GM19351 (cell line): ENCODE data around the gene ATP5PB.

Experiments used
- ATAC-seq: cut with Tn5 transposase; IDR thresholded peaks from one replicate; pipeline ENCODE4 v1.9.1; 2021; ENCODE audit warnings: mild to moderate bottlenecking, moderate library complexity; ENCODE audit not compliant: unreplicated experiment

ATP5PB gene

GRCh38 chr1:111446546-111446945, 2.7 kb upstream of the ATP5PB start:
- ATAC-seq: no peak

DNA sequence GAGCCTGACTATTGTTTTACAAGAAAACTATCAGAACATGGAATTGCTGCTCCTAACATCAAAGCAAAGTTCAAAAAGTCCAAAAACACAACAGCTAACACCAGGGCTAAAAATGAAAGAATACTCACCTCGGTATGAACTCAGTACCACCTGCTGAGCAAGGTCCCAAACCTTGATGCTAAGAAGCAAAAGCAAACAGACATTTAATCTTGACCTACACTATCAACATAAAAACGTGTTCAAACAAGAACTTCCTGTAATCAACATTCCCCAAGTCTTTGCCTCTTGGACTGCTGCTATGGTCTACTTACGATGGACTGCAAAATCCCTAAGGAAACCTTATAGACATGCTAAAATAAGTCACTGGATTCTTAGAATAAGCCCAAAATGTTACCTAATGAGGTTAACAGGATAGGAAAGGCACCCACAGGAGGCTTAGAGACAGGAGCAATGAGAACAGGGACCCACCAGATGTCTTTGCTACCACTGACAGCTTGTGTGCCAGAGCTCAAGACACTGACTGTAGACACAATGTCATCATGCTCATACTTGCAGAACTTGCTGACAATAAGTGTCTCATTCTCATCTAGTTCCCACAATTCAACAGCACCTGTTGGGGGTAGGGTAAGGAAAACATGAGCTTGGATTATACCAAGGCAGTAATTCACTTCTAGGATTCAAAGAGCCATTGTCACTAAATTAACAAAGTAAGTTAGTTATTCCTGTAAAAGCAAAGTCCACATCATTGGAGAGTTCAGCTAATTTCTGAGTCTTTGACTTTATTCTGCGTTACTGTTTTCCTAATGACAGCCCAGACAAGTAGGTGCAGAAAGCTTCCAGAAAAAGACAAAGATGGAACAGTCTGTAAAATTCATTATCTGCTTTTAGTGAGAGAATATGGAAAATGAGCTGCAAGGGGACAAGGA, 2.0 kb upstream of the ATP5PB start:
- no peak for ATAC-seq

DNA sequence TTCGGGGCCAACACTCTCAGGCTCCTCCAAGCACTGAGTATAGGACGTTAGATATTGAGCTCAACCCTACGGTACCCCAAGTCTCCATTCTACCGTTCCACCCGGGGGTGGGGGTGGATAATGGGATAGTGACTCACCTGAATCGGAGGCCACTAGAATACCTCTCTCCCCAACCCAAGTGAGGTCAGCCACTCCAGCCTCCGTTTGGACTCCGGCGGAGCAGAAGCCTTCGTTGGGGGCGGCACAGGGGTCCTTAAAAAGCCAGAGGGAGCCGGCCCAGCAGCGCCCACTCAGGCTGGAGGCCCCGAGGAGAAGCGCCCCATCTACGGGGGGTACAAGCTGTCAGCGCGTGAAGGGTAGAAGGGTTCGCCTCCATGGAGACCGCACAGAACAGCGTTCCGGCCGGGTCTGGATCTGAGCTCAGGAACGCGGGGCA, 764 bp upstream of the ATP5PB start:
- ATAC-seq: peak; percentile 2

DNA sequence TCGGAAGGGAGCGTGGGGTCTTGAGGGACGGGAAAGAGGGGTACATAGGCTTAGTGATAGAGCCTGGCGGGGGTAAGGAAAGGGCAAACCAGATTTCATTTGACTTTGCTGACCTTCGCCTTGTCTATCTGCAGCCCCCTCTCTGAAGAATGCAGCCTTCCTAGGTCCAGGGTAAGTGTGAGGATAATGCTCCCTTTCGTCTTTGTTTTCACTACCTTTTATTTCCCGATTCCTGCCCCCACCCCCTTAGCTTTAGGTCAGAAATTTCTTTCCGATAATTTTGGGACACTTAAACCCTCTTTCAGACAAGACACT, 396 bp downstream of the ATP5PB start:
- ATAC-seq: no peak

GRCh38 chr1:111450185-111450584, 921 bp downstream of the ATP5PB start:
- no peak for ATAC-seq

- no peak for ATAC-seq
These were observed 3.3 kb downstream of the ATP5PB start for GRCh38 chr1:111452581-111452980.

GRCh38 chr1:111453706-111454105, 4.4 kb downstream of the ATP5PB start:
- no peak for ATAC-seq

DNA sequence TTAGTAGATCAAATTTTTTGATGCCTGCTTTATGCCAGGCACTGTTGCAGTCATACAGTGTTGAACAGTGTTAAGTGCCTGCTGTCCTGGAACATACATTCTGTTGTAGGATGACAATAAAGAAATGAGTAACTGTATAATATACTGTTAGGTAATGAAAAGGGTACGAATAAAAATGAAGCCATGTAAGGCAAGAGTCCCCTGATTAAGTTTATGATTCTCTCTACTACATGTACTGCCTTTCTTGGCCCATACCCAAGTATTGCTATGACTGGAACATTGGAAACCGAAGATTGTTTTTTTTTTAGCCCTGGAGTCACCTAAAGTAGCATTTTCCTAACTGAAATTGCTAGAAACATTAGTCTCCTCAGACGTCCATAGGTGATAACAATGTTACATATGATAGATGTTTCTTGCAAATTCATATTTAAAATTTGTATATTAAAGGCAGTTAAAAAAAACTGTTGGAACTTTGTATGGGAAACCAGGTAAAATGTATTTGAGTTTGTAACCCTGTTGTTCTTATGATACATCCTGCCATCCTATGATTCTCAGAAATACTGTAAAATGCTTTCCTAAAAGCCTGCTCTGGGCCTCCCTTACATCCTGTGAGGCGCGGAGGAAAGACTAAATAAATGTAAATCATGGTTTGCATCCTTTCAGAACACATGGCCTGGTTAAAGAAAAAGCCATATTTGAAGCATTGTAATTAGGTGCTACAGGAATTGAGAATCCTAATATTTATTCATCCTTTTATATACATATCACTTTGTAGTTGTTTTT, 5.8 kb downstream of the ATP5PB start:
- no peak for ATAC-seq

- no peak for ATAC-seq
These were observed 6.4 kb downstream of the ATP5PB start for GRCh38 chr1:111455642-111456031.

GRCh38 chr1:111461765-111462164, 12.5 kb downstream of the ATP5PB start:
- no peak for ATAC-seq

DNA sequence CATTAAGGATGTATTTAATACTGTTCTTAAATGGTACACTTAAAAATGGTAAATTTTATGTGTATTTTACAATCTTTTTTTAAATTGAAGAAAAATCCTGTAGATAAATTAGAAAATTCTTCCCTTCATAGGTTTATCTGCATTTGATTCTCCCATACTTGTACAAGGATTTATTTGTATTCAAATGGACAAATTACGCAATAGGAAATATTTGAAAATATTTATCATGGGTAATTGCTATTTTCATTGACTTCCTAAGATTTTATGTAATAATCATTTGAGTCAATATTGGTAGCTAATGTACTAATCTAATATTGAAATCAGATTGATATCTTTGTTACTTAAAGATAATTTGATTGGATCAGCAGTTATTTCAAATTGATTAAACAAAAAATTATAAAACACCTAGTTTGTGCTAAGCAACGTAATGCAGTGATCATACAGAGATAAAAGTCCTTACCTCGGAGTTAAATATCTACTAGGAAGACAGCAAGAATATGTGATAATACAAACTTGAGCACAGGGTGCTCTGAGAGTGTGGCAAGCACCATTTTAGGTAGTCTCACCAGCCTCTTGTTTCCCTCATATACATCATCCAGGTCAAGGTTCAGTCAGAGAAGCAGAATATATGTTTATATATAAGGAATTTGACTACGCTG, 13.2 kb downstream of the ATP5PB start:
- ATAC-seq: no peak

DNA sequence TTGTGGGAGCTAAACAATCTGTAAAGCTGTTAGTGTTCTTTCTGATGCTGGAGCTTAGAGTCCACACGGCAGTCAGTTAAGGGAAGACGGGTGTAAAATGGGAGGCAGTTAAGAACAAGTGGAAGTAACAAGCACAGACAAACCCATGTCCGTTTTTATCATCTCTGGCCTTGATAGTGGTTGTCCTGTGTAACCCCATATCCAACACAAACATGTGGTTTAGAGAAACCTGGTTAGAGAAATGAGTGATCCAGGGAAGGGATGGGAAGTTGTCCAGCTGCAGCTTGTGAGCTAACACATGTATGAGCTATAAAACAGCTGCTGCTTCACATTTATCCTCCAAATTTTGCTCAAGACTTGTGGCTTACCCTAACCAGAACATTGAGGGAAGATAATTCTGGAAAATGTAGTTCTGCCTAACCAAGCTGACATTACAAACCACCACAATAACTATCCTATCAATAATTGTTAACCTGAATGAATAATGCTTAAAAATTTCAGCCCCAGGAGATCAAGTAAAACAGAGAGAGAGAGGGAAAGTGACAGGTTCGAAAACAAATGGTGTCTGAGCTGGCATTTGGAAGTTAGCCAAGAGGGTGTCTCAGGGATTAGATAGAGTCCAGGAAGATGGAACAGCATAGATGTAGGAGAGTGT, 13.9 kb downstream of the ATP5PB start:
- no peak for ATAC-seq

DNA sequence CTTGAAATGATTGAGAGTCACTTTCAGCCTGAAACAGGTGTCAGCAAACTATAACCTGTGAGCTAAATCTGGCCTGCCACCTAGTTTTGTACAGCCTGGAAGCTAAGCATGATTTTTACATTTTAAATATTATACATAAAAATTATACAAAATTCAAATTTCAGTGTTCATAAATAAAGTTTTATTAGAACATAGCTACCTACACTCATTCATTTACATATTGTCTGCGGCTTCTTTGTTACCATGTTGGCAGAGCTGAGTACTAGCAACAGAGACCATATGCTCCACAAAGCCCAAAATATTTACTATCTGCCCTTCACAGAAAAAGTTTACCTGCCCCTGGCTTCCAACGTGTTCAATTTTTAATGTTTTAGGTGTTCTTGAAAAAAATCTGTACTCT, 16.5 kb downstream of the ATP5PB start:
- ATAC-seq: no peak

DNA sequence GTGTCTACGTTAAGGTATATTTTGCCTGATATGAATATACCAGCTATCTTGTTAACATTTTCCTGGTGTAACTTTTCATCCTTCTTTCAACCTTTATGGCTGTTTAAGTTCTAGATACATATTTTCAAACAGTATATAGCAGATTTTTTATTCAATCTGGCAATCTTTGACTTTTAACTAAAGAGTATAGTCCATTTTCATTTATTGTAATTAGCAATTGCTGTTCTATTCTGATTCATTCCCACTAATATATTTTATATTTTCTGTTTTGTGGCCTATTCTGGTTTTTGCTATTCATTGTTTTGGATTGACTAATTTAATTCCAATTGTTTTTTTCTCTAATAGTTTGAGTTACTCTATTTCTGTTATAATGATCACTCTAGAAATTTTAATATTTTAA, 17.2 kb downstream of the ATP5PB start:
- no peak for ATAC-seq

- no peak for ATAC-seq
These were observed 18.8 kb downstream of the ATP5PB start for GRCh38 chr1:111467865-111468716.

- no peak for ATAC-seq
These were observed 19.4 kb downstream of the ATP5PB start for GRCh38 chr1:111468717-111469100.

GRCh38 chr1:111469539-111469938, 20.3 kb downstream of the ATP5PB start:
- ATAC-seq: no peak

DNA sequence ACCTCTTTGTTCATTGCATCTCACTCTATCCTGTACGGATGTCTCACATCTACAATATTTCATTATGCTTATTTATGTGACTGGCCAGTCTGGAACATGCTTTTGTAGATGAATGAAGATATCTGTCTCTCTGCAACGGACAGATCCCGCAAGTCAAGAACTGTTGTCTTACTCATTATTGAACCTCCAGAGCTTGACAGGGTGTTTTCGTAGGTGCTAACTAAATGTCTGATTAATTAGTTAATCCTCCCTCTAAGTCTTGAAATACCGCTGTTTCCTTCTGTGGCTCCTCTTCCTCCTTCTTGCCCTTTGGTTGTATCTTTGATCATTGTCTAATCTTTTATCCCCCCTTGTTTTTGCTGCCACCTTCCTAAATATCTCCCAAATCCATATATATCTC, 21.3 kb downstream of the ATP5PB start:
- no peak for ATAC-seq

DNA sequence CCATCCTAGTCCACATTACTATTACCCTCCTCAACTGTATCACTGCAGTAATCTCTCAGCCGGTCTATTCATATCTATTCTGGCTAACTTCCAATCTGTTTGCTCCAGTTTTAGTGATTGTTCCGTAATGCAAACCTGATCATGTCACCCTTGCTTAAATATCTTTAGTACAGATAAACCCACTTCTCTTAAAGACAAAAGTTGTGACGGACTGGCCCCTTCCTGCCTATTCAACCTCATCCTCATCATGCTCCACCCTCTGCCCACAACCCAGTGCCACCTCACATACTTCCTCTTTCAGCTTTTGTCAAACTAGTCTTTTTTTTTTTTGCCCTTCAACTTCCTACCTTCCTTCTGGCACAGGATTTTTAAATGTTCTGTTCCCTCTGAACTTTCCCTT, 21.7 kb downstream of the ATP5PB start:
- no peak for ATAC-seq

GRCh38 chr1:111471538-111471937, 22.3 kb downstream of the ATP5PB start:
- no peak for ATAC-seq
